GM13976 (cell line): ENCODE measurements around the gene KRT8.

Experiments
- DNase-seq: peaks from one replicate; pipeline ENCODE4 v3.0.0; 2012; ENCODE audit warnings: low spot score
- in situ Hi-C: fragments of 300-500 bp; cut with MboI; formaldehyde crosslinking; loops from one replicate; pipeline ENCODE4 v1.12.0; 2022; ENCODE audit warnings: low sequenced_read_pairs, mixed read lengths, inconsistent platforms; ENCODE audit not compliant: unreplicated experiment
- TF ChIP-seq, protein P1 (sequence below): IDR thresholded peaks from 2 replicates; pipeline ENCODE4 v1.5.1; 2012; ENCODE audit warnings: borderline replicate concordance, mild to moderate bottlenecking; ENCODE audit not compliant: insufficient read depth; ENCODE audit errors: extremely low read depth, missing control alignments, control extremely low read depth

The KRT8 gene

GRCh38 chr12:52949413-52950331 is 44.8 kb upstream of the KRT8 start:
- no peak for DNase-seq
- in situ Hi-C loops: no loop called here

GRCh38 chr12:52947738-52948423 is 43.0 kb upstream of the KRT8 start:
- DNase-seq: no peak
- in situ Hi-C loops: no loop called here
- TF ChIP-seq, protein P1, sequence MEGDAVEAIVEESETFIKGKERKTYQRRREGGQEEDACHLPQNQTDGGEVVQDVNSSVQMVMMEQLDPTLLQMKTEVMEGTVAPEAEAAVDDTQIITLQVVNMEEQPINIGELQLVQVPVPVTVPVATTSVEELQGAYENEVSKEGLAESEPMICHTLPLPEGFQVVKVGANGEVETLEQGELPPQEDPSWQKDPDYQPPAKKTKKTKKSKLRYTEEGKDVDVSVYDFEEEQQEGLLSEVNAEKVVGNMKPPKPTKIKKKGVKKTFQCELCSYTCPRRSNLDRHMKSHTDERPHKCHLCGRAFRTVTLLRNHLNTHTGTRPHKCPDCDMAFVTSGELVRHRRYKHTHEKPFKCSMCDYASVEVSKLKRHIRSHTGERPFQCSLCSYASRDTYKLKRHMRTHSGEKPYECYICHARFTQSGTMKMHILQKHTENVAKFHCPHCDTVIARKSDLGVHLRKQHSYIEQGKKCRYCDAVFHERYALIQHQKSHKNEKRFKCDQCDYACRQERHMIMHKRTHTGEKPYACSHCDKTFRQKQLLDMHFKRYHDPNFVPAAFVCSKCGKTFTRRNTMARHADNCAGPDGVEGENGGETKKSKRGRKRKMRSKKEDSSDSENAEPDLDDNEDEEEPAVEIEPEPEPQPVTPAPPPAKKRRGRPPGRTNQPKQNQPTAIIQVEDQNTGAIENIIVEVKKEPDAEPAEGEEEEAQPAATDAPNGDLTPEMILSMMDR: no peak

More at GRCh38 chr12:52949413-52950331, 44.8 kb upstream of the KRT8 start:
- TF ChIP-seq, protein P1: no peak

GRCh38 chr12:52946797-52947547 is 42.1 kb upstream of the KRT8 start:
- DNase-seq: no peak
- TF ChIP-seq, protein P1: no peak
- in situ Hi-C loops: no loop called here

DNA sequence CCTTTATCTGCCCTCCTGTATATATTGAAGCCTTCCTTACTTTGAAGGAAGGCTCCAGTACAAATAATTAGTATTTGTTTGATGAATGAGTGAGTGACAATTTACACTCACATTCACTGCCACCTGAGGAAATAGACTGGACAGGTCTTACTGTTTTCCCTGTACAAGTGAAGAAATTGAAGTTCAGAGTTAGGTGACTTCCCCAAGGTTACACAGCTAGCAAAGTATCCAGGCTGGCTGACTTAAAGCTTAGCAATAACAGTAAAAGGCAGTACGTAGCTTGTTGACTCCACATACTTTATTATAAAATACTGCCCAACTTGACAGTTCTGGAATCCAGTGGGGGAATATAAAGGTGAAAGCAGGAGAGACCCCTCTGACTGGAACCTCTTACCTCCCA is 41.5 kb upstream of the KRT8 start:
- in situ Hi-C loops: no loop called here
- TF ChIP-seq, protein P1: no peak
- DNase-seq: no peak

- in situ Hi-C loops: no loop called here
- TF ChIP-seq, protein P1: no peak
- no peak for DNase-seq
These were observed 40.7 kb upstream of the KRT8 start for GRCh38 chr12:52945389-52946232.
